C4-2B (cell line): ENCODE data around the gene SYT5.

Experiments used
- ZFX ChIP-seq: fragments of 450-650 bp; IDR thresholded peaks from 2 replicates; pipeline ENCODE4 v1.6.1; 2017
- TF ChIP-seq, protein P1 (sequence below): fragments of 450-650 bp; conservative IDR thresholded peaks from 2 replicates; pipeline ENCODE4 v1.5.1; 2017; ENCODE audit warnings: mild to moderate bottlenecking

- TF ChIP-seq, protein P1, sequence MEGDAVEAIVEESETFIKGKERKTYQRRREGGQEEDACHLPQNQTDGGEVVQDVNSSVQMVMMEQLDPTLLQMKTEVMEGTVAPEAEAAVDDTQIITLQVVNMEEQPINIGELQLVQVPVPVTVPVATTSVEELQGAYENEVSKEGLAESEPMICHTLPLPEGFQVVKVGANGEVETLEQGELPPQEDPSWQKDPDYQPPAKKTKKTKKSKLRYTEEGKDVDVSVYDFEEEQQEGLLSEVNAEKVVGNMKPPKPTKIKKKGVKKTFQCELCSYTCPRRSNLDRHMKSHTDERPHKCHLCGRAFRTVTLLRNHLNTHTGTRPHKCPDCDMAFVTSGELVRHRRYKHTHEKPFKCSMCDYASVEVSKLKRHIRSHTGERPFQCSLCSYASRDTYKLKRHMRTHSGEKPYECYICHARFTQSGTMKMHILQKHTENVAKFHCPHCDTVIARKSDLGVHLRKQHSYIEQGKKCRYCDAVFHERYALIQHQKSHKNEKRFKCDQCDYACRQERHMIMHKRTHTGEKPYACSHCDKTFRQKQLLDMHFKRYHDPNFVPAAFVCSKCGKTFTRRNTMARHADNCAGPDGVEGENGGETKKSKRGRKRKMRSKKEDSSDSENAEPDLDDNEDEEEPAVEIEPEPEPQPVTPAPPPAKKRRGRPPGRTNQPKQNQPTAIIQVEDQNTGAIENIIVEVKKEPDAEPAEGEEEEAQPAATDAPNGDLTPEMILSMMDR, result peak; percentile 99
- no peak for TF ChIP-seq ZFX
Observed at GRCh38 chr19:55160128-55160985, 19.7 kb downstream of the SYT5 start.
